ENCODE data around the gene TDRD12.

GRCh38 chr19:32719611-32720059 is at the start of gene TDRD12:
- TF ChIP-seq CTCF (IDR thresholded peaks at IDR 0.05), result no peak
- no peak for TF ChIP-seq POLR2A (IDR thresholded peaks at IDR 0.05)

Data from heart left ventricle (tissue), 13 donors.